Nephron (organoid): ENCODE measurements around the gene TRH.

Experiments
- H3K27ac Mint-ChIP-seq, 3 experiments: 2 replicates each; pipeline ENCODE4 v1.8.0; 2020; ENCODE audit warnings: mixed read lengths in 3 of 3, mild to moderate bottlenecking in 2 of 3, moderate library complexity in 1 of 3
- H3K27me3 Mint-ChIP-seq: 2 replicates; pipeline ENCODE4 v1.8.0; 2021; ENCODE audit warnings: low read depth, mild to moderate bottlenecking, moderate library complexity, mixed read lengths
- H3K36me3 Mint-ChIP-seq: 2 replicates; pipeline ENCODE4 v1.8.0; 2020; ENCODE audit warnings: low read depth, mixed read lengths
- H3K4me1 Mint-ChIP-seq: 2 replicates; pipeline ENCODE4 v1.8.0; 2020; ENCODE audit warnings: mixed read lengths
- H3K4me3 Mint-ChIP-seq, 3 experiments: 2 replicates each; pipeline ENCODE4 v1.8.0; 2020; ENCODE audit warnings: mild to moderate bottlenecking in 3 of 3, mixed read lengths in 3 of 3, moderate library complexity in 2 of 3
- H3K9me3 Mint-ChIP-seq: 2 replicates; pipeline ENCODE4 v1.8.0; 2020; ENCODE audit warnings: mixed read lengths
- TF ChIP-seq, protein P1 (sequence below), 3 experiments: fragments of 200-600 bp; sonication (generic); IDR thresholded peaks; one replicate each; pipeline ENCODE4 v1.5.0; 2021; ENCODE audit warnings: antibody characterized with exemption in 3 of 3; ENCODE audit not compliant: unreplicated experiment in 3 of 3

The TRH gene

DNA sequence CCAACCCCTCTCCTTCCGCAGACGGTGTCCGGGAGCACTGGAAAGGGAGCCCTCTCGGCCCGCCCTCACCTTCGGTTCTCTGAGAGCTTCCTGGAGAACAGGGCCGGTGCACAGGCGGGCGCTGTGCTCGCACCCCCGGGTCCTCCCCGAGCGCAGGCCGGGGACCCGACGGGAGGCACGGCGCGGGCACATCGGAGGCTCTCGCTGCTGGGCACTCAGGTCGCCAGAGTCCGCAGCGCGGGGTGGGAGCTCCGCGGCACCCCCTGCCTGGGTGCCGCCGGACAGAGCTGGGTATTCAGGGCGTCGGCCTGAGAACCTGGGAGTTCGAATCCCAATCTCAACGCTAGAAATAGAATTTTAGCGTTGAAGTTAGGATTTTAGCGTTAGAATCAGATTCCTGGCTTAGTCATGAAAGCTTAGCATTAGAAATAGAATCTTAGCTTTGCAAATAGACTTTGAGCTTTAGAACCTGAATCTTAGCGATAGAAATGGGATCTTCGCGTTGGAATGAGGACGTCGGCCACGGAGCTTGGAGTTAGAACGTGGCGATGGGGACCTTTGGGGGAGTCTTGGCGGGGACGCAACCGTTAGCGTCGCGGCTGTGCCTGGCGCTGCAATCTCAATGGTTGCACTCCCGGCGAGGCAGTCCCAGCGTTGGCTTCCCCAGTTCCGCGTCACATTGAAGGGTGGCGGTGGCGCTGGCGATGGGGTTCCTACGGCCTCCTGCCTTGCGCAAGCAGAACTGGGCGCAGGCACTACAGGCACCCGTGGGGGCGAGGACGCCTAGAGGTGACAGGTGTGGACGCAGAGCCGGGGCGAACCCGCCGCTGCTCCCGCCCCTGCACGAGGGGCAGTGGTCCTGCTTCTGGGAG lies 549 bp downstream of the TRH start:
- TF ChIP-seq, protein P1, sequence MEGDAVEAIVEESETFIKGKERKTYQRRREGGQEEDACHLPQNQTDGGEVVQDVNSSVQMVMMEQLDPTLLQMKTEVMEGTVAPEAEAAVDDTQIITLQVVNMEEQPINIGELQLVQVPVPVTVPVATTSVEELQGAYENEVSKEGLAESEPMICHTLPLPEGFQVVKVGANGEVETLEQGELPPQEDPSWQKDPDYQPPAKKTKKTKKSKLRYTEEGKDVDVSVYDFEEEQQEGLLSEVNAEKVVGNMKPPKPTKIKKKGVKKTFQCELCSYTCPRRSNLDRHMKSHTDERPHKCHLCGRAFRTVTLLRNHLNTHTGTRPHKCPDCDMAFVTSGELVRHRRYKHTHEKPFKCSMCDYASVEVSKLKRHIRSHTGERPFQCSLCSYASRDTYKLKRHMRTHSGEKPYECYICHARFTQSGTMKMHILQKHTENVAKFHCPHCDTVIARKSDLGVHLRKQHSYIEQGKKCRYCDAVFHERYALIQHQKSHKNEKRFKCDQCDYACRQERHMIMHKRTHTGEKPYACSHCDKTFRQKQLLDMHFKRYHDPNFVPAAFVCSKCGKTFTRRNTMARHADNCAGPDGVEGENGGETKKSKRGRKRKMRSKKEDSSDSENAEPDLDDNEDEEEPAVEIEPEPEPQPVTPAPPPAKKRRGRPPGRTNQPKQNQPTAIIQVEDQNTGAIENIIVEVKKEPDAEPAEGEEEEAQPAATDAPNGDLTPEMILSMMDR (IDR thresholded peaks at IDR 0.05; ENCODE audit: unreplicated experiment in 3 of 3), result no peak
- H3K27ac Mint-ChIP-seq, result no peak overlapping the region
- H3K9me3 Mint-ChIP-seq, result no peaks in the 10 kb centered on the region
- H3K36me3 Mint-ChIP-seq, result no peaks in the 10 kb centered on the region
- H3K4me1 Mint-ChIP-seq, result peaks cover 10% of the 10 kb centered on the region
- H3K27me3 Mint-ChIP-seq, result peaks cover 94% of the 10 kb centered on the region
- H3K4me3 Mint-ChIP-seq, result peak overlapping the region; percentile 58 to 79 (median 70)

DNA sequence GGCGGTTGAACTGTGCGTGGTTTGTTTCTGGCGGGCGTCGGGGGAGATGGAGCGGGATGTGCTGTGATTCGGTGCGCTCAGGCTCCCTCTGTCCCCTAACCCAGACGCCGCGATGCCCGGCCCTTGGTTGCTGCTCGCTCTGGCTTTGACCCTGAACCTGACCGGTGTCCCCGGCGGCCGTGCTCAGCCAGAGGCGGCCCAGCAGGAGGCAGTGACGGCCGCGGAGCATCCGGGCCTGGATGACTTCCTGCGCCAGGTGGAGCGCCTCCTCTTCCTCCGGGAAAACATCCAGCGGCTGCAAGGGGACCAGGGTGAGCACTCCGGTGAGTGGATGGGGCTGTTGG lies 1.2 kb downstream of the TRH start:
- no peaks in the 10 kb centered on the region for H3K36me3 Mint-ChIP-seq
- H3K4me1 Mint-ChIP-seq, result peaks cover 6% of the 10 kb centered on the region

DNA sequence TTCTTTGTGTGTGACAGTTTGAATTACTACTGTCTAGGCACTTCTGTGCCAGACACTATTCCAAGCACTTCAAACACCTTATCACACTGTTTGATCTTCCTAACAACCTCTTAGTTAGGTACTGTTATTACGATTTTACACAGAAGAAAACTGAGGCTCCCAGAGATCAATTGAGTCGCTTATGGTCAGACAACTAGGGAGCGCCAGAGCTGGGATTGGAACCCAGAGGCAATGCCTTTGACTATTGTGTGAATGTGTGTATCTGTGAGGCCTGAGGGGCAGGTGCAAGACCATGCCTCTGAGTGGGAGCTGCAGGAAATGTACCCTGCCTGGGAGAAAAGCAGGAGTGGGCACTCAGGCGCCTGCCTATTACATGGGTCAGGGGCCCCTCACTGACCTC lies 1.8 kb downstream of the TRH start:
- no peak overlapping the region for H3K27ac Mint-ChIP-seq
- H3K36me3 Mint-ChIP-seq, result no peaks in the 10 kb centered on the region
- H3K4me3 Mint-ChIP-seq, result peak overlapping the region in 2 of 3 experiments; percentile 25 to 63
- H3K9me3 Mint-ChIP-seq, result no peaks in the 10 kb centered on the region
- TF ChIP-seq, protein P1 (IDR thresholded peaks at IDR 0.05; ENCODE audit: unreplicated experiment in 3 of 3), result no peak
- H3K4me1 Mint-ChIP-seq, result peaks cover 6% of the 10 kb centered on the region
- H3K27me3 Mint-ChIP-seq, result peaks cover 96% of the 10 kb centered on the region

More for the DNA sequence above, 1.2 kb downstream of the TRH start:
- H3K9me3 Mint-ChIP-seq, result no peaks in the 10 kb centered on the region
- no peak overlapping the region for H3K27ac Mint-ChIP-seq
- peaks cover 97% of the 10 kb centered on the region for H3K27me3 Mint-ChIP-seq
- peak overlapping the region; percentile 25 to 79 (median 63) for H3K4me3 Mint-ChIP-seq
- TF ChIP-seq, protein P1 (IDR thresholded peaks at IDR 0.05; ENCODE audit: unreplicated experiment in 3 of 3), result no peak

DNA sequence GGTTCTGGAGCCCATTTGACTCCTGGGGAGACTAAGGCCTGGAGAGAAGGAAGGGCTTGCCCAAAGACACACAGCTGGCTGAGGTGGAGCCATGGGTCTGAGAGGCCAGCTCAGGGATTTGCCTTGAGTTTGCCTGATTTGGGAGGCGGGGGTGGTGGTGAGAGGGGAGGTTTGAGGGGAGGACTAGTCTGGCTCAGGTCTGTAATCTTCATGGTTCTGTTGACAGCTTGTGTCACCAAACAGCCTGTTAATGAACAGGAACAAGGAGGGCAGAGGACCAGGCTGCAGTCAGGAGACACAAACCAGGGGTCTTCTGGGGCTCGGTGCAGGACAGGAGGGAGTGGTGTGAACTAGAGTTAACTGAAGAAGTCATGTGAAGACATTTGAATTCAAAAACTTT lies 3.6 kb downstream of the TRH start:
- H3K36me3 Mint-ChIP-seq, result no peaks in the 10 kb centered on the region
- H3K4me1 Mint-ChIP-seq, result peaks cover 6% of the 10 kb centered on the region
- TF ChIP-seq, protein P1 (IDR thresholded peaks at IDR 0.05; ENCODE audit: unreplicated experiment in 3 of 3), result no peak
- no peaks in the 10 kb centered on the region for H3K9me3 Mint-ChIP-seq
- H3K27ac Mint-ChIP-seq, result no peak overlapping the region
- peaks cover 92% of the 10 kb centered on the region for H3K27me3 Mint-ChIP-seq
- H3K4me3 Mint-ChIP-seq, result no peak overlapping the region

DNA sequence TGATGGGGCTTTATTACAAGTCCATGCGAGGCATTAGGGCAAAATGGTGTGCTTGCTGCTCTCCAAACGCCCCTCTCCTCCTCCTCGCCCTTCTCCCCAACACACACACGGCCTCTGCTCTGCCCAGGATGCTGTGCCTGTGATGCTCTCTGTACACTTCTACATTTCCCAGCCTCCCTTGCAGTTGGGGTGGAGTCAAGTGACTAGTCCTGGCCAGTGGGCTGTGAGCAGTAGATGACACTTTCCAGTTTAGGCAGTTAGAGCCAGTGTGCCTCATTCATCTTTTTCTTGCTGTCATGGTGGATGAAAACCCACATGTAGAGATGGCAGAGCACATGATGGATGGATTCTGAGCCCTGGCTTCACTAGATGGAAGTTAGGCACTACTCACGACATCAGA lies 5.4 kb downstream of the TRH start:
- Mint-ChIP-seq H3K4me1 (peaks cover 5% of the 10 kb centered on the region), H3K9me3 (no peaks in the 10 kb centered on the region), H3K36me3 (no peaks in the 10 kb centered on the region), H3K27me3 (peaks cover 77% of the 10 kb centered on the region), H3K4me3 (no peak overlapping the region), H3K27ac (no peak overlapping the region)
- TF ChIP-seq, protein P1 (IDR thresholded peaks at IDR 0.05; ENCODE audit: unreplicated experiment in 3 of 3), result no peak

DNA sequence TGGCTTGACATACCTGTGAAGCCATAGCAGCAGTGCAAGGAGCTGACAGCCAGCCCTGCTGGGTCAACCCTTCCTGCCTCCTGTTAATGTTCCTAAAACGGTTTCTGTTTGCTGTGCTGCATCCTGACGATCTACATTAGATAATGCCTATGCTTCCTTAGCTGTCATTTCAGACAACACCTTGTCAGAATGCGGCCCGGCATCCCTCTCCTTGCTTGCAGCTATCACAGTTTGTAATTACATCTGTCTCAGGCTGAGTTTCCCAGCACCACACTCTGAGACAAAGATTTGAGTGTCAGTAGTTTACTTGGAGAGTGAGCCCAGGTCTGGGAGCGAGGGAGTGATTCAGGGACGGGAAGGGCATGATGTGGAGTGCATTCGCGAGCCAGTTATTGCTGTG lies 9.0 kb downstream of the TRH start:
- no peaks in the 10 kb centered on the region for H3K9me3 Mint-ChIP-seq
- TF ChIP-seq, protein P1 (IDR thresholded peaks at IDR 0.05; ENCODE audit: unreplicated experiment in 3 of 3), result no peak
- H3K27ac Mint-ChIP-seq, result no peak overlapping the region
- H3K4me1 Mint-ChIP-seq, result no peaks in the 10 kb centered on the region
- H3K4me3 Mint-ChIP-seq, result no peak overlapping the region
- H3K36me3 Mint-ChIP-seq, result no peaks in the 10 kb centered on the region
- H3K27me3 Mint-ChIP-seq, result peaks cover 49% of the 10 kb centered on the region
